H9 (cell line): Measurements from ENCODE around the gene DCBLD1. TPM values are rescaled to one million over a fixed set of nuclear protein-coding genes. Genes with fewer than 3 reads are reported as not detected.

ENCODE experiments used
- DNase-seq: peaks from one replicate; pipeline ENCODE4 v3.0.0-alpha.2; 2017
- H2AFZ ChIP-seq: one replicate; pipeline ENCODE4 v1.6.1; 2013; ENCODE audit warnings: mild to moderate bottlenecking, low read length, control low read depth, moderate library complexity
- H2AK5ac ChIP-seq: 2 replicates; pipeline ENCODE4 v1.6.1; 2013; ENCODE audit warnings: low read length, control low read depth, mixed read lengths; ENCODE audit not compliant: insufficient read length
- H2BK120ac ChIP-seq: one replicate; pipeline ENCODE4 v1.6.1; 2013; ENCODE audit warnings: low read depth, mild to moderate bottlenecking, low read length, control low read depth, inconsistent platforms; ENCODE audit not compliant: poor library complexity, severe bottlenecking
- H2BK12ac ChIP-seq: 2 replicates; pipeline ENCODE4 v1.6.1; 2013; ENCODE audit warnings: low read length, control low read depth, mixed read lengths, low read depth; ENCODE audit not compliant: insufficient read length
- H2BK15ac ChIP-seq: 2 replicates; pipeline ENCODE4 v1.6.1; 2013; ENCODE audit warnings: low read depth, low read length, control low read depth
- H2BK20ac ChIP-seq: one replicate; pipeline ENCODE4 v1.6.1; 2013; ENCODE audit warnings: low read depth, mild to moderate bottlenecking, low read length, control low read depth, inconsistent platforms; ENCODE audit not compliant: poor library complexity, severe bottlenecking
- H2BK5ac ChIP-seq: 2 replicates; pipeline ENCODE4 v1.6.1; 2013; ENCODE audit warnings: low read length, control low read depth, mixed read lengths; ENCODE audit not compliant: insufficient read length
- H3K14ac ChIP-seq: 2 replicates; pipeline ENCODE4 v1.6.1; 2013; ENCODE audit warnings: low read length, control low read depth; ENCODE audit not compliant: insufficient read depth
- H3K18ac ChIP-seq: 2 replicates; pipeline ENCODE4 v1.6.1; 2013; ENCODE audit warnings: low read depth, mild to moderate bottlenecking, mixed read lengths, low read length, control low read depth; ENCODE audit not compliant: insufficient read length
- H3K23ac ChIP-seq: 2 replicates; pipeline ENCODE4 v1.6.1; 2013; ENCODE audit warnings: low read length, control low read depth, mixed read lengths, low read depth; ENCODE audit not compliant: insufficient read length
- H3K23me2 ChIP-seq: 2 replicates; pipeline ENCODE4 v1.6.1; 2013; ENCODE audit warnings: low read depth, mild to moderate bottlenecking, mixed read lengths, low read length, control low read depth; ENCODE audit not compliant: insufficient read length, poor library complexity, severe bottlenecking
- H3K27ac ChIP-seq: 2 replicates; pipeline ENCODE4 v1.5.1; 2013; ENCODE audit warnings: low read length, control low read depth, mixed read lengths, low read depth; ENCODE audit not compliant: insufficient read length
- H3K27me3 ChIP-seq: 2 replicates; pipeline ENCODE4 v1.6.1; 2013; ENCODE audit warnings: low read length, control low read depth, inconsistent platforms; ENCODE audit not compliant: insufficient read depth
- H3K4ac ChIP-seq: 2 replicates; pipeline ENCODE4 v1.6.1; 2013; ENCODE audit warnings: low read depth, mild to moderate bottlenecking, control low read depth, inconsistent platforms, low read length, moderate library complexity
- H3K4me1 ChIP-seq: 2 replicates; pipeline ENCODE4 v1.6.1; 2013; ENCODE audit warnings: low read length, control low read depth, inconsistent platforms; ENCODE audit not compliant: insufficient read depth
- H3K4me2 ChIP-seq: 2 replicates; pipeline ENCODE4 v1.6.1; 2013; ENCODE audit warnings: low read length, control low read depth, mixed read lengths; ENCODE audit not compliant: insufficient read length, insufficient read depth
- H3K56ac ChIP-seq: 2 replicates; pipeline ENCODE4 v1.6.1; 2013; ENCODE audit warnings: low read depth, mild to moderate bottlenecking, mixed read lengths, low read length, control low read depth; ENCODE audit not compliant: insufficient read length
- H3K79me1 ChIP-seq: 2 replicates; pipeline ENCODE4 v1.6.1; 2013; ENCODE audit warnings: low read depth, mild to moderate bottlenecking, moderate library complexity, low read length, control low read depth, inconsistent platforms; ENCODE audit not compliant: insufficient read depth, poor library complexity, severe bottlenecking
- H3K79me2 ChIP-seq: 2 replicates; pipeline ENCODE4 v1.6.1; 2013; ENCODE audit warnings: low read length, control low read depth, inconsistent platforms; ENCODE audit not compliant: insufficient read depth
- H3K9ac ChIP-seq: 2 replicates; pipeline ENCODE4 v1.6.1; 2013; ENCODE audit warnings: low read length, control low read depth, mixed read lengths; ENCODE audit not compliant: insufficient read length; ENCODE audit errors: extremely low read depth
- H3K9me3 ChIP-seq: one replicate; pipeline ENCODE4 v1.6.1; 2013; ENCODE audit warnings: low read depth, low read length, inconsistent platforms; ENCODE audit not compliant: control insufficient read depth
- H3T11ph ChIP-seq: one replicate; pipeline ENCODE4 v1.6.1; 2013; ENCODE audit warnings: mild to moderate bottlenecking, low read length, control low read depth, inconsistent platforms
- H4K20me1 ChIP-seq: one replicate; pipeline ENCODE4 v1.6.1; 2013; ENCODE audit not compliant: control insufficient read depth, insufficient read length, insufficient read depth
- H4K5ac ChIP-seq: 2 replicates; pipeline ENCODE4 v1.6.1; 2013; ENCODE audit warnings: low read depth, mild to moderate bottlenecking, mixed read lengths, low read length, control low read depth; ENCODE audit not compliant: insufficient read length
- H4K8ac ChIP-seq: replicated peaks from 2 replicates; pipeline ENCODE4 v1.6.1; 2013; ENCODE audit warnings: low read length, control low read depth, mixed read lengths, low read depth; ENCODE audit not compliant: insufficient read length
- H4K91ac ChIP-seq: 2 replicates; pipeline ENCODE4 v1.6.1; 2013; ENCODE audit warnings: low read depth, mild to moderate bottlenecking, moderate library complexity, mixed read lengths, low read length, control low read depth; ENCODE audit not compliant: insufficient read length
- H3K27ac Mint-ChIP-seq, 3 experiments: 2 replicates in 2 of 3; 3 replicates in 1 of 3; pipeline ENCODE4 v1.8.0; 2020 to 2021; ENCODE audit warnings: mixed read lengths in 3 of 3, mild to moderate bottlenecking in 1 of 3, moderate library complexity in 1 of 3
- H3K27me3 Mint-ChIP-seq: 2 replicates; pipeline ENCODE4 v1.8.0; 2021; ENCODE audit warnings: low read depth, mild to moderate bottlenecking, moderate library complexity, mixed read lengths
- H3K36me3 Mint-ChIP-seq, 3 experiments: 2 replicates in 2 of 3; 3 replicates in 1 of 3; pipeline ENCODE4 v1.8.0; 2020 to 2021; ENCODE audit warnings: low read depth in 3 of 3, mixed read lengths in 3 of 3; ENCODE audit not compliant: insufficient read depth in 1 of 3
- H3K4me1 Mint-ChIP-seq, 2 experiments: 2 replicates each; pipeline ENCODE4 v1.8.0; 2020; ENCODE audit warnings: mixed read lengths in 2 of 2
- H3K4me3 Mint-ChIP-seq, 2 experiments: 2 replicates in 1 of 2; 3 replicates in 1 of 2; pipeline ENCODE4 v1.8.0; 2020 to 2021; ENCODE audit warnings: mild to moderate bottlenecking in 2 of 2, mixed read lengths in 2 of 2, moderate library complexity in 1 of 2
- H3K9me3 Mint-ChIP-seq, 2 experiments: 2 replicates in 1 of 2; 3 replicates in 1 of 2; pipeline ENCODE4 v1.8.0; 2020; ENCODE audit warnings: mild to moderate bottlenecking in 2 of 2, mixed read lengths in 2 of 2, moderate library complexity in 1 of 2
- CTCF ChIP-seq: fragments of 200-600 bp; sonication (generic); conservative IDR thresholded peaks from 3 replicates; pipeline ENCODE4 v1.8.0; 2021; ENCODE audit warnings: antibody characterized with exemption, mild to moderate bottlenecking
- WGBS: extraction: QIAGEN DNeasy Blood & Tissue Kit; methylation state at CpG from one replicate; pipeline ENCODE4 v1.1.7; 2013; ENCODE audit warnings: missing lambda C conversion rate, low lambda C conversion rate, mixed read lengths; ENCODE audit not compliant: insufficient read length; ENCODE audit errors: extremely low coverage; 5-methylcytosine and 5-hydroxymethylcytosine counted together
- total RNA-seq: library from RNA; stranded (reverse); gene quantifications from 2 replicates; pipeline ENCODE4 v1.2.1, GENCODE V29; 2021

The DCBLD1 gene
- total RNA-seq, 1 experiment from 2014 or later = 10.1 TPM

- H3K4me1 ChIP-seq = no peaks in the 10 kb centered on the region; the same call in 1 of the 2 replicates
- no peak overlapping the region for H4K8ac ChIP-seq
- H3K9me3 ChIP-seq = no peaks in the 10 kb centered on the region
- H2AK5ac ChIP-seq = no peak overlapping the region
- H3K79me2 ChIP-seq = no peaks in the 10 kb centered on the region
- H3K4me3 Mint-ChIP-seq = peak overlapping the region; percentile 73 to 89
- H3K27me3 ChIP-seq = peaks cover 11% of the 10 kb centered on the region; the same call in 1 of the 2 replicates
- H2BK120ac ChIP-seq = no peak overlapping the region
- no CpG with 5 or more reads among the region's 22 CpGs for WGBS
- H3K23me2 ChIP-seq = peaks cover 5% of the 10 kb centered on the region
- H3K27ac Mint-ChIP-seq = no peak overlapping the region
- no peak overlapping the region for H2BK20ac ChIP-seq
- H4K5ac ChIP-seq = no peak overlapping the region
- H3K36me3 Mint-ChIP-seq = peaks cover 1 to 2% (median 1%) of the 10 kb centered on the region in 3 experiments; a peak in 6 of 7 replicates
- H3K79me1 ChIP-seq = no peaks in the 10 kb centered on the region
- no peak overlapping the region for H3K18ac ChIP-seq
- H2BK12ac ChIP-seq = no peak overlapping the region
- H2AFZ ChIP-seq = no peak overlapping the region
- H4K20me1 ChIP-seq = no peaks in the 10 kb centered on the region
- peaks cover 1% of the 10 kb centered on the region in 2 experiments; a peak in 4 of 5 replicates for H3K9me3 Mint-ChIP-seq
- H2BK5ac ChIP-seq = no peak overlapping the region
- H3T11ph ChIP-seq = no peak overlapping the region
- no peak overlapping the region for H3K27ac ChIP-seq
- peaks cover 28 to 39% of the 10 kb centered on the region in 2 experiments for H3K4me1 Mint-ChIP-seq
- H3K4ac ChIP-seq = no peak overlapping the region
- H3K9ac ChIP-seq = no peak overlapping the region
- peak; percentile 36 for DNase-seq
- peak overlapping the region; percentile 68 for H3K4me2 ChIP-seq
- H2BK15ac ChIP-seq = no peak overlapping the region
- H3K56ac ChIP-seq = no peak overlapping the region
- no peak overlapping the region for H3K14ac ChIP-seq
- H3K27me3 Mint-ChIP-seq = peaks cover 20% of the 10 kb centered on the region
- no peak overlapping the region for H4K91ac ChIP-seq
- no peak overlapping the region for H3K23ac ChIP-seq
- TF ChIP-seq CTCF = no peak
These were observed 1.1 kb upstream of the DCBLD1 start for GRCh38 chr6:117481278-117481925.
